ENCODE results near the gene USF3. TPM values are rescaled to one million over a fixed set of nuclear protein-coding genes. Genes with fewer than 3 reads are reported as not detected.

The USF3 gene
- total and polyA plus RNA-seq, 2 of the 8 experiments (the other 6 are each of a cell fraction or from before 2014, with no cell fraction given), result 9.6 to 18.5 TPM

- Histone ChIP-seq H3K18ac (ENCODE audit: extremely low read depth, low read length) (no peak overlapping the region), H3K9me3 (ENCODE audit: insufficient read depth in 2 of 2, low read depth in 1 of 2, low read length in 1 of 2) (no peaks in the 10 kb centered on the region), H4K91ac (replicated peaks; ENCODE audit: insufficient read length, low read length) (no peak overlapping the region), H3K4me2 (ENCODE audit: insufficient read depth in 1 of 2, low read depth in 2 of 2, low read length in 2 of 2) (no peak overlapping the region), H2BK15ac (ENCODE audit: low read length) (no peak overlapping the region), H2BK5ac (ENCODE audit: low read depth, low read length) (no peak overlapping the region), H3K23me2 (ENCODE audit: low read depth, low read length) (no peaks in the 10 kb centered on the region), H3K4me1 (replicated peaks in 1 of 4; ENCODE audit: control insufficient read depth in 3 of 4, insufficient read depth in 4 of 4, low read length in 3 of 4) (peaks cover 0 to 4% (median 4%) of the 10 kb centered on the region in 4 experiments; a peak in 2 of 7 replicates), H3K79me1 (ENCODE audit: low read depth, low read length) (no peaks in the 10 kb centered on the region), H4K8ac (ENCODE audit: extremely low read depth, insufficient read depth, low read length) (no peak overlapping the region), H3K4ac (replicated peaks; ENCODE audit: insufficient read length, low read depth, low read length) (no peak overlapping the region), H3K27ac (ENCODE audit: low read depth, low read length) (no peak overlapping the region), H3K79me2 (ENCODE audit: control insufficient read depth in 1 of 2, insufficient read depth in 2 of 2, low read length in 2 of 2) (peaks cover 0 to 2% of the 10 kb centered on the region in 2 experiments; a peak in 1 of 4 replicates), H2BK120ac (replicated peaks; ENCODE audit: low read depth, low read length) (no peak overlapping the region), H3K4me3 (ENCODE audit: extremely low read depth in 1 of 4, insufficient read depth in 2 of 4, low read depth in 3 of 4, low read length in 4 of 4) (no peak overlapping the region), H3K14ac (ENCODE audit: insufficient read length) (no peak overlapping the region), H3K56ac (replicated peaks; ENCODE audit: insufficient read length, low read depth, low read length) (no peak overlapping the region), H3K23ac (ENCODE audit: insufficient read length) (no peak overlapping the region), H2AK5ac (ENCODE audit: low read depth, low read length) (no peak overlapping the region), H3K9ac (replicated peaks in 1 of 4; ENCODE audit: extremely low read depth in 1 of 4, low read depth in 3 of 4, low read length in 3 of 4) (no peak overlapping the region), H3K36me3 (ENCODE audit: control insufficient read depth in 2 of 4, insufficient read depth in 4 of 4, low read length in 3 of 4) (peaks cover 0 to 5% (median 1%) of the 10 kb centered on the region in 4 experiments; a peak in 3 of 8 replicates), H2BK12ac (ENCODE audit: low read depth, low read length) (no peak overlapping the region), H4K5ac (ENCODE audit: insufficient read length, low read depth, low read length) (no peak overlapping the region), H2AFZ (ENCODE audit: low read length) (no peak overlapping the region), H3K27me3 (replicated peaks in 1 of 4; ENCODE audit: control insufficient read depth in 3 of 4, extremely low read depth in 1 of 4, insufficient read depth in 3 of 4, low read length in 3 of 4) (no peaks in the 10 kb centered on the region), H4K20me1 (replicated peaks in 1 of 2; ENCODE audit: control insufficient read depth in 1 of 2, insufficient read depth in 2 of 2, low read length in 2 of 2) (no peaks in the 10 kb centered on the region), H2BK20ac (ENCODE audit: low read length) (no peak overlapping the region)
- no peak for FAIRE-seq
- ChIA-PET CTCF (ENCODE audit: partially characterized antibody) (interaction anchor here (0.6 to 1.6 kb wide), 2 partner anchors 13 to 25 kb away, joined by 4 to 5 read pairs; no protein-coding TSS in a partner anchor), POLR2A (ENCODE audit: partially characterized antibody) (interaction anchor here (1.1 kb wide), 1 partner anchor 9 kb away, joined by 3 read pairs; no protein-coding TSS in a partner anchor)
- DNase-seq (ENCODE audit: low read depth in 1 of 2, low spot score in 2 of 2), result no peak
- WGBS, 2 experiments (ENCODE audit: extremely low coverage in 1 of 2, insufficient coverage in 1 of 2, insufficient read length in 1 of 2, insufficient replicate concordance in 2 of 2, low coverage in 1 of 2, low lambda C conversion rate in 2 of 2, missing lambda C conversion rate in 1 of 2), result 88% methylated on average over 4 of the region's 4 CpGs; no CpG with 5 or more reads in 1 of the 2 experiments
- TF ChIP-seq EZH2 (IDR thresholded peaks at IDR 0.05; ENCODE audit: low read depth, low read length, severe bottlenecking) (no peak), CBX8 (IDR thresholded peaks at IDR 0.05; ENCODE audit: borderline replicate concordance, low read depth, low read length) (no peak), ZNF274 (IDR thresholded peaks at IDR 0.05; ENCODE audit: borderline replicate concordance, extremely low read depth, low read length) (no peak), RXRA (IDR thresholded peaks at IDR 0.05; ENCODE audit: insufficient read depth, low read depth, low read length) (no peak), KDM1A (IDR thresholded peaks at IDR 0.05; ENCODE audit: borderline replicate concordance, low read length) (no peak), HDAC6 (IDR thresholded peaks at IDR 0.05; ENCODE audit: low read depth, low read length) (no peak), CHD2 (IDR thresholded peaks at IDR 0.05; ENCODE audit: low read length) (no peak), KDM5A (IDR thresholded peaks at IDR 0.05; ENCODE audit: low read length) (no peak), PHF8 (conservative IDR thresholded peaks at IDR 0.05; ENCODE audit: low read depth, low read length) (no peak), RNF2 (IDR thresholded peaks at IDR 0.05; ENCODE audit: borderline replicate concordance, low read depth, low read length, missing control alignments, poor library complexity, severe bottlenecking) (no peak), POLR2AphosphoS5 (IDR thresholded peaks at IDR 0.05; ENCODE audit: low read depth, low read length) (no peak), BACH1 (IDR thresholded peaks at IDR 0.05; ENCODE audit: low read length) (no peak), SIX5 (IDR thresholded peaks at IDR 0.05; ENCODE audit: low read depth, low read length) (no peak), JUN (IDR thresholded peaks at IDR 0.05; ENCODE audit: low read depth, low read length) (no peak), CHD1 (IDR thresholded peaks at IDR 0.05; ENCODE audit: low read depth, low read length) (no peak)
Observed at GRCh38 chr3:113673593-113673992, 22.8 kb downstream of the USF3 start.

Data from H1 (cell line).